Nephron progenitor cell (in vitro differentiated cells): Measurements from ENCODE around the gene DHX15.

ENCODE experiments used
- DNase-seq: peaks from one replicate; pipeline ENCODE4 v3.0.0; 2021
- H3K27ac Mint-ChIP-seq: 2 replicates; pipeline ENCODE4 v1.8.0; 2021; ENCODE audit warnings: mild to moderate bottlenecking, moderate library complexity, mixed read lengths
- H3K27me3 Mint-ChIP-seq: 2 replicates; pipeline ENCODE4 v1.8.0; 2021; ENCODE audit warnings: mild to moderate bottlenecking, low read depth, mixed read lengths; ENCODE audit not compliant: poor library complexity
- H3K36me3 Mint-ChIP-seq: 2 replicates; pipeline ENCODE4 v1.8.0; 2021; ENCODE audit warnings: low read depth, mixed read lengths
- H3K4me1 Mint-ChIP-seq: 2 replicates; pipeline ENCODE4 v1.8.0; 2021; ENCODE audit warnings: mixed read lengths
- H3K4me3 Mint-ChIP-seq: 2 replicates; pipeline ENCODE4 v1.8.0; 2021; ENCODE audit warnings: mild to moderate bottlenecking, moderate library complexity, mixed read lengths
- H3K9me3 Mint-ChIP-seq: 2 replicates; pipeline ENCODE4 v1.8.0; 2021; ENCODE audit warnings: mild to moderate bottlenecking, moderate library complexity, mixed read lengths
- TF ChIP-seq, protein P1 (sequence below): fragments of 200-600 bp; sonication (generic); IDR thresholded peaks from 2 replicates; pipeline ENCODE4 v1.5.0; 2021; ENCODE audit warnings: antibody characterized with exemption

The DHX15 gene

DNA sequence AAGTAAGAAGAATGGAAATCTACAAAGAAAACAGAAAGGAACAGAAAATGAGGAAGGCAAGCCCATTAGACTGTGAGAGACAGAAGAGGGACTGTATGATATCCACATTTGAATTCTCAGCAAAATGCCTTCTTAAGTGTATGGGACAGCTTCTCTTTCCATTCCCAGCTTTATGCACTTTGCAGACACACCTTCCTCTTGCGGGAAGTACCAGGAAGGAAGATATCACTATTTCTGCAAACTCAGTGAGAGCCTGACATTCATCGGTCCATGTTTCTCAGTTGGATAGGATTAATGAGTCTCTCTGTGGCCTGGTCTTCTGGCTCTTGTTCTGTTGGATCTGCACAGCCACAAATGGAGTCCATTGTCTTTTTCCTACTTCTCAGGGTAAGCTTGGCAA is 31.6 kb upstream of the DHX15 start:
- Mint-ChIP-seq H3K4me3 (no peak overlapping the region), H3K27ac (no peak overlapping the region), H3K27me3 (peaks cover 4% of the 10 kb centered on the region), H3K9me3 (peaks cover 28% of the 10 kb centered on the region), H3K36me3 (peaks cover 1% of the 10 kb centered on the region), H3K4me1 (no peaks in the 10 kb centered on the region)
- TF ChIP-seq, protein P1, sequence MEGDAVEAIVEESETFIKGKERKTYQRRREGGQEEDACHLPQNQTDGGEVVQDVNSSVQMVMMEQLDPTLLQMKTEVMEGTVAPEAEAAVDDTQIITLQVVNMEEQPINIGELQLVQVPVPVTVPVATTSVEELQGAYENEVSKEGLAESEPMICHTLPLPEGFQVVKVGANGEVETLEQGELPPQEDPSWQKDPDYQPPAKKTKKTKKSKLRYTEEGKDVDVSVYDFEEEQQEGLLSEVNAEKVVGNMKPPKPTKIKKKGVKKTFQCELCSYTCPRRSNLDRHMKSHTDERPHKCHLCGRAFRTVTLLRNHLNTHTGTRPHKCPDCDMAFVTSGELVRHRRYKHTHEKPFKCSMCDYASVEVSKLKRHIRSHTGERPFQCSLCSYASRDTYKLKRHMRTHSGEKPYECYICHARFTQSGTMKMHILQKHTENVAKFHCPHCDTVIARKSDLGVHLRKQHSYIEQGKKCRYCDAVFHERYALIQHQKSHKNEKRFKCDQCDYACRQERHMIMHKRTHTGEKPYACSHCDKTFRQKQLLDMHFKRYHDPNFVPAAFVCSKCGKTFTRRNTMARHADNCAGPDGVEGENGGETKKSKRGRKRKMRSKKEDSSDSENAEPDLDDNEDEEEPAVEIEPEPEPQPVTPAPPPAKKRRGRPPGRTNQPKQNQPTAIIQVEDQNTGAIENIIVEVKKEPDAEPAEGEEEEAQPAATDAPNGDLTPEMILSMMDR, result no peak
- DNase-seq, result no peak

DNA sequence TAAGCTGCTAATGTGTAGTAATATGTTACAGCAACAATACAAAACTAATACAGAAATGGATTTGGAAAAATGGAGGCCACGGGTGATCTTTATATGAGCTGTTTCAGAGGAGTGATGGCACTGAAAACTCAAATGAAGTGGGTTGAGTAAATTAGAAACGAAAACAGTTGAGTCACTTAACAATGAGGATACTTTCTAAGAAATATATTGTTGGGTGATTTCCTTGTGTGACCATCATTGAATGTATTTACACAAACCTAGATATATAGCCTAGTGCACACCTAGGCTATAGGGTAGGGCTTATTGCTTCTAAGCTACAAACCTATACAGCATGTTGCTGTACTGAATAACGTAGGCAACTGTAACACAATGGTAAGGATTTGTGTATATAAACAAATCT is 30.5 kb upstream of the DHX15 start:
- Mint-ChIP-seq H3K9me3 (peaks cover 20% of the 10 kb centered on the region), H3K27ac (no peak overlapping the region), H3K27me3 (peaks cover 8% of the 10 kb centered on the region), H3K36me3 (no peaks in the 10 kb centered on the region), H3K4me3 (no peak overlapping the region), H3K4me1 (no peaks in the 10 kb centered on the region)
- TF ChIP-seq, protein P1, result no peak
- DNase-seq, result no peak

DNA sequence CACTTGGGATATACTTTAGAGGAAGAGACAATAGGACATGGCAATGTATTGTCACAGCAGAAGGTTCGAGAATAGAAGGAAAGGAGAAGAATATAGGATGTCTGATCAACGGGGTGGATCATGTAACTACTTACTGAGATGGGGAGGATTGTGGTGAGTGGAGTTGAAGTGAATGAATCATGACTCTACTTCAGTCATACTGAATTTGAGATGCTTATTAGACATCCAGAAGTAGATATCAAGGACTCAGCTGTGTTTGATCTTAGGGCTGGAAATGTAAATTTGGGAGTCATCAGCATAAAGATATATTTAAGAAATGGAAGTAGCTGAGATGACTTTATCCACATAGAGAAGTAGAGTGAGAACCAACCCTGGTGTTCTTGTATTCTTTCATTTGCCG is 29.1 kb upstream of the DHX15 start:
- no peak overlapping the region for H3K4me3 Mint-ChIP-seq
- TF ChIP-seq, protein P1, result no peak
- peaks cover 10% of the 10 kb centered on the region for H3K9me3 Mint-ChIP-seq
- no peak overlapping the region for H3K27ac Mint-ChIP-seq
- no peak for DNase-seq
- H3K36me3 Mint-ChIP-seq, result no peaks in the 10 kb centered on the region
- H3K4me1 Mint-ChIP-seq, result no peaks in the 10 kb centered on the region
- peaks cover 8% of the 10 kb centered on the region for H3K27me3 Mint-ChIP-seq

DNA sequence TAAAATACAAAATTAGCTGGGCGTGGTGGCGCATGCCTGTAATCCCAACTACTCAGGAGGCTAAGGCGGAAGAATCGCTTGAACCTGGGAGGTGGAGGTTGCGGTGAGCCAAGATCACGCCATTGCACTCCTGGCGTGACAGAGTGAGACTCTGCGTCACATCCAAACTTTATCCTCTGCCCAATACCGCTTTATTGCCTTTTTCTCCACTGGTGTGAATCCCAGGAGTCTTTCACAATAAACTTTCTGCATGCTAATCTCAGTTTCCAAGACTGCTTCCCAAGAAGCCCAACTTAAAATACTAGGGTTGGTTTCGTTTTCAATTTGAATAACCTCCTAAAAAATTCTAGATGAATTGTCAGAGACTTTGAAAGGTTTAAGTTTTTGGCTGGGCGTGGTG is 27.2 kb upstream of the DHX15 start:
- peaks cover 4% of the 10 kb centered on the region for H3K9me3 Mint-ChIP-seq
- H3K27me3 Mint-ChIP-seq, result peaks cover 8% of the 10 kb centered on the region
- no peak overlapping the region for H3K27ac Mint-ChIP-seq
- no peaks in the 10 kb centered on the region for H3K36me3 Mint-ChIP-seq
- H3K4me1 Mint-ChIP-seq, result no peaks in the 10 kb centered on the region
- DNase-seq, result no peak
- TF ChIP-seq, protein P1, result no peak
- H3K4me3 Mint-ChIP-seq, result no peak overlapping the region

DNA sequence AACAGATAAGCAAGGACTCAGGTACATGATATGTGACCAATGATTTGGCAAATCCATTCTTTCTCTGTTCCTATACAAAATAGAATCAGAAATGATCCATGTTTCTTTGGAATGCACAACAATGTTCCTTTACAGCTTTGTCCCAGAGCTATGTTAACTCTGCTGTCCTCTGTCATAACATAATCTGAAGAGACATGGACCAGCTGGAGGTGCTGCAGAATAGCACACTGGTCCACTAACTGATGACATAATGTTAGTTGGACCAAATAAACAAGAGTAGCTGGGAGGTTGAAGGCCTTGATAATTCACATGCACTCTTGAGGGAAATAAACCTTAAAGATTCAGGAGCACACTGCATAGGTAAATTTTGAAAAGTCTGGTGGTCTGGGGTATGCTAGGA is 23.0 kb upstream of the DHX15 start:
- Mint-ChIP-seq H3K9me3 (peaks cover 9% of the 10 kb centered on the region), H3K4me1 (peaks cover 5% of the 10 kb centered on the region), H3K27me3 (peaks cover 9% of the 10 kb centered on the region), H3K36me3 (no peaks in the 10 kb centered on the region), H3K4me3 (no peak overlapping the region), H3K27ac (no peak overlapping the region)
- TF ChIP-seq, protein P1, result no peak
- no peak for DNase-seq

DNA sequence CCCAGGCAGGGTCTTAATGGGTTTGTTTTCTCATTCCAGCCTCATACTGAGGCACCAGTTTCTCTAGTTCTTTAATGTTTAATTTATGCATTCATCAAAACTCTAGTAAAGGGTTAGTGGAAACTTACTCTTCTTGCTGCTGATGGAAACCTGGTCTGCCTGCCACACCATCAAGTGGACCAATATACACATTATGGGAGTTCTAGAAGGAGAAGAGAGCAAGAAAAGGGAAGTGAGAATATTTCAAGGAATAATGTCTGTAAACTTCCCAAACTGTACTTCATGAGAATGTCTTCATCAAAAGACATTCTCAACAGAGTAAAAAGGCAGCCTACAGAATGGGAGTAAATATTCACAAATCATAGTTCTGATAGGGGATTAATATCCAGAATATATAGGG is 20.9 kb upstream of the DHX15 start:
- Mint-ChIP-seq H3K27me3 (peaks cover 9% of the 10 kb centered on the region), H3K4me1 (peaks cover 5% of the 10 kb centered on the region), H3K36me3 (no peaks in the 10 kb centered on the region), H3K4me3 (no peak overlapping the region), H3K9me3 (peaks cover 9% of the 10 kb centered on the region), H3K27ac (no peak overlapping the region)
- no peak for DNase-seq
- TF ChIP-seq, protein P1, result no peak
